HG02759 (cell line): ENCODE measurements around the gene TRIOBP.
A peak's percentile ranks its signal among the peaks of the same experiment; 100 is the strongest.

Source experiments
- ATAC-seq: cut with Tn5 transposase; IDR thresholded peaks from one replicate; pipeline ENCODE4 v1.9.1; 2021; ENCODE audit warnings: mild to moderate bottlenecking, moderate library complexity; ENCODE audit not compliant: unreplicated experiment

The TRIOBP gene

DNA sequence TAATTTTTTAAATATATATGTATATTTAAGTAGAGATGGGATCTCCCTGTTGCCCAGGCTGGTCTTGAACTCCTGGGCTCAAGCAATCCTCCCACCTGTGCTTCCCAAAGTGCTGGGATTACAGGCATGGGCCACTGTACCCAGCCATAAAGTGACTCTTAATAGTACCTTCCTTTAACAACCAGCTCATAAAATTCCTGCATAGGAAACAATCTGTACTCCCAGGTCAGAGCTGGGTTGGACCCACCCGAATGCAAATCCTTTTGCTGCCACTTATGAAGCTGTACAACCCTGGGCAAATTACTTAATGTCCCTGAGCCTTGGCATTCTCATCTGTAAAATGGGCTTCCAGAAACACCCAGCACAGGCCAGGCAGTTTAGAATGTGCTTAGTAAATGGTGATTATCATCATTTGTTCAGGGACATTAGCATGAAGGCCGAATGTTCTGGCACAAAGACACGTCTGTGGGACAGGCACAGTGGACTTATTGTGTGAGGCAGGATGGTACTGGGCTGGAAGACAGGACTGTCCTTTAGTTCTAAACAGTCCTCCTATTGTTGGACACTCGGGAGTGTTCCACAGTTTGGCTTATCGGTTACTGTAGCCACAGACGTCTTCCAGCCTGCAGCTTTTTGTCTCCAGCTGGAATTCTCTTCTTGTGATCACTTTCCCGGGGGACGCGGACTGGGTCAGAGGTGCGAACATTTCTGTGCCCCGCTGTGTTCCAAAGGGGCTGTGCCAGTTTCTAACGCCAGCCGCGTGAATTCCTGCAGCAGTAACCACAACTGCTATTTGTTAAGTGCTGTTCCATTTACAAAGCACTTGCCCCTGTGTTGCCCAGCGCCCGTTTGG is 32.4 kb upstream of the TRIOBP start:
- ATAC-seq = no peak

DNA sequence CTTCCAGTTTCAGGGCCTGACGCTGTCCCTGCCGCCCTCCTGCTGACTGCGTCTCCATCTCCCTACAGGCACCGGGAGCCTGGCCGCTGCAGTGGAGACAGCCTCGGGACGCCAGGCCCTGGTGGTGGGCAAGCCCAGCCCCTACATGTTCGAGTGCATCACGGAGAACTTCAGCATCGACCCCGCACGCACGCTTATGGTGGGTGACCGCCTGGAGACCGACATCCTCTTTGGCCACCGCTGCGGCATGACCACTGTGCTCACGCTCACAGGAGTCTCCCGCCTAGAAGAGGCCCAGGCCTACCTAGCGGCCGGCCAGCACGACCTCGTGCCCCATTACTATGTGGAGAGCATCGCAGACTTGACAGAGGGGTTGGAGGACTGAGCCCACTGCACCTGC is 31.4 kb upstream of the TRIOBP start:
- ATAC-seq = no peak

DNA sequence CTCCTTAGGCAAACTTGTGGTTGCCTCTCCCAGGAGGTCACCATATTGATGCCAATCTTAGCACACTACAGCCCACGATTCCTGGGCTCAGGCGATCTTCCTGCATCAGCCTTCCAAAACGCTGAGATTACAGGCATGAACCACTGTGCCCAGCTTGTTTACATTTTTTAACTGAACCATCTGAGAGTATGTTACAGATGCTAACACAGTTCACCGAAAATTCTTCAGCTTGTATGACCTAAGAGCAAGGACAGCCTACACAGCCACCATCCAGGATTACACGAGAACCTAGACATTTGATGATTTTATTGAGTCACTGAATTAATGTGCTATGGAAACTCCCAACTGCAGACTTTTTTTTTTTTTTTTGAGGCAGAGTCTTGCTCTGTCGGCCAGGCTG is 27.3 kb upstream of the TRIOBP start:
- no peak for ATAC-seq

DNA sequence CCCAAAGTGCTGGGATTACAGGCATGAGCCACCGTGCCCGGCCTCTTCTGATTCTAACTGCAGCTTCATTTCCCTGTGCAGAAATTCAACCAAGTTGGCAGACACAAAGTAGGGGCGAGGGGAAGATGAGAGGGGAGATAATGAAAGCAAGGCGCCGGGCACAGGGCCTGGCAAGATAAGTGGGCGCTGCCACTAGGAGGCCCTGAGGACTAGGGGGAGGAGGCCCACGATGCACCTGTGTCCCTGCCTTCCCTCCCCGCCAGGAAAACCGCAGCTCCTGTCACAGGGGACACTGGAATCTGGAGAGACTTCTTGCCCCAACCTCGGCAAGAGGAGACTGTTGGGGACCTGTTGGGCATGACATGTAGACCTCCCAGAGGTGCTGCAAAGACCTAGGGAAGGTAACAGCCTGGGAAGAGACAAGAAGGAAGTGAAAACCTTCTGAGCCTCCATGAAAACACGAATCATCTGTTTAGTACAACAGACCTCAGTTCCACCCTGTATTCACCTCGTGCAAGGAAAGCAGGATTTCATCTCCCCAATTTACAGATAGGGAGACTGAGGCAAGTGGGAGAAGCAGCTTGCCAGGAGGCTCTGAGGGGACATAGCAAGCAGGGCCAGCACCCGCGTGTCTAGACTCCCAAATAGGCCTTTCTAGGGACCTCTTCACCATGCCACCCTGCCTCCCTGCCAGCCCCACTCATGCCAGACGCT is 24.5 kb upstream of the TRIOBP start:
- ATAC-seq = no peak

DNA sequence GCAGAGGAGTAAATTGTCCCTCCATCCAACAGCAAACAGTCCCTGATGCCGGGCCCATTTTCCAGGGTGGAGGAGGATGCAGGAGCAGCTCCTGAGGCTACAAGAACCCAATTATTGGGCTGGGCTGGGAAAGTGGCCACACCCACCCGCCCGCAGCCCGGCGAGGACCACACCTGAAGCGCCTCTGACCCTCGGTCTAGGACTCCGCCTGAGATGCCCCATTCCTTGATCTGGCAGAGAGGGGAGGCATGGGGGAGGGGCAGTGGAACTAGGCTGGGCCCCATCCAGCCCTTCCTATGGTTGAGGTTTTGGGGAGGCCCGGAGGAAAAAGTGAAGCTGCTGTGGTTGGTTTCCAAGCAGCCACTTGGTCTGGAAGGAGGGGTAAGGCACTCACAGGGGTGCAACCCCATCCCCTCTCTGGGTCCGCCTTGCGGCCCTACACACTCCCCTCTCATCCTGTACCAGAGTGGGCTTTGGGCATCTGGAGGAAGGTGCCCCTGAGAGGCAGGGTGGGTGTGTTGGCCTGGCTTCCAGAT is 23.9 kb upstream of the TRIOBP start:
- no peak for ATAC-seq

DNA sequence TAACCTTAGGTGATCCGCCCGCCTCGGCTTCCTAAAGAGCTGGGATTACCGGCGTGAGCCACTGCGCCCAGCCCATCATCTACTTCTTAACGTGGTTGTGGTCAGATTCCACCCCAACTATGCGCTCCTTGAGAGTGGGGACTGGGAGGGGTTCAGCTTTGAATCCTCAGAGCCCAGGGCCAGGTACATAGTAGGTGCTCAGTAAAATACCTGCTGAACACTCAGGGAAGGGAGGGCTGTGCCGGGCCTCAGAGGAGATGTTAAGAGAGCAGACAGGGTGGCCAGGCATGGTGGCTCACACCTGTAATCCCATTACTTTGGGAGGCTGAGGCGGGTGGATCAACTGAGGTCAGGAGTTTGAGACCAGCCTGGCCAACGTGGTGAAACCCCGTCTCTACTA is 22.6 kb upstream of the TRIOBP start:
- no peak for ATAC-seq

DNA sequence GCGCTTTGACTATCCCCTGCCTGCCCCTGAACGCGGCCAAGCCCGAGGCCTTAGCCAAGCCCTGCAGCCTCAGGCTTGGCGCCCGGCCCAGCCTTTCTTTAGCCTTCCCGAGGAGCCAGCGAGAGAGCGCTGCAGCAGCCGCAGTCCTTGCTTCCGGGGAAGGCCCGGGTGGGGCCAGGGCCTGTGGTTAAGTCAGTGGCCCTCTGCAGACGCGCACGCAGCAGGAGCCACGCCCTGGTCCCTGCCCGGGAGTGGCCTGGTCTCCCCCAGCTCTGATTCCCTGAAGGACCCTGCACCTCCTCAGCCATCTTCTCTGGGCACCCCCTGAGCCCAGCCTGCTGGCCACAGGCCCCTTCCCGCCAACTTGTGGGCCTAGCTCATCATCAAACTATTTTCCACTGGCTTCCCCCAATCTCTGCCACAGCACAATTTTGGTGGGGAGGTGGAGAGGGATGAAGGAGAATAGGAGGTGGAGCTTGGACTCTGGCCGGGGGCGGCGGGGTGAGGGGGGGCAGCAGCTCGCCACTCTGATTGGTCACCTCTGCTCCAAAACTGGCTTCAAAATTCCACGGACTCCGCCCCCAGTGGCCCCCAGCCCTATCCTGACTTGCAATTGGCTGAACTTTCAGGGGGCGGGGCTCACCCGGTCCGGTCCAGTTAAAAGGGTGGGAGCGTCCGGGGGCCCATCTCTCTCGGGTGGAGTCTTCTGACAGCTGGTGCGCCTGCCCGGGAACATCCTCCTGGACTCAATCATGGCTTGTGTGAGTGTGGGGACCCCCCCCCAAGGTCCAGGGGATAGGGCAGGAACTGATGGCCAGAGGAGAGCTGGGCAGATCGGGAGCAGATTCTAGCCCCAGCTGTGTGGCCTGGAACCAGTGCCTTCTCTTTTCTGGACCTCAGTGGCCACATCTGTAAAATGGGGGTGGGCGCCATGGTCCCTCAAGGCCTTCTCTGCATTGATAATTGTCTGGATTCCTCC is 21.6 kb upstream of the TRIOBP start, which contains the start of gene LGALS1:
Gene LGALS1 (plus strand): TSS at position 686 of the 979 bp plus-strand sequence. CDS start 67 bp downstream, at position 753.
- ATAC-seq = peak; percentile 48

DNA sequence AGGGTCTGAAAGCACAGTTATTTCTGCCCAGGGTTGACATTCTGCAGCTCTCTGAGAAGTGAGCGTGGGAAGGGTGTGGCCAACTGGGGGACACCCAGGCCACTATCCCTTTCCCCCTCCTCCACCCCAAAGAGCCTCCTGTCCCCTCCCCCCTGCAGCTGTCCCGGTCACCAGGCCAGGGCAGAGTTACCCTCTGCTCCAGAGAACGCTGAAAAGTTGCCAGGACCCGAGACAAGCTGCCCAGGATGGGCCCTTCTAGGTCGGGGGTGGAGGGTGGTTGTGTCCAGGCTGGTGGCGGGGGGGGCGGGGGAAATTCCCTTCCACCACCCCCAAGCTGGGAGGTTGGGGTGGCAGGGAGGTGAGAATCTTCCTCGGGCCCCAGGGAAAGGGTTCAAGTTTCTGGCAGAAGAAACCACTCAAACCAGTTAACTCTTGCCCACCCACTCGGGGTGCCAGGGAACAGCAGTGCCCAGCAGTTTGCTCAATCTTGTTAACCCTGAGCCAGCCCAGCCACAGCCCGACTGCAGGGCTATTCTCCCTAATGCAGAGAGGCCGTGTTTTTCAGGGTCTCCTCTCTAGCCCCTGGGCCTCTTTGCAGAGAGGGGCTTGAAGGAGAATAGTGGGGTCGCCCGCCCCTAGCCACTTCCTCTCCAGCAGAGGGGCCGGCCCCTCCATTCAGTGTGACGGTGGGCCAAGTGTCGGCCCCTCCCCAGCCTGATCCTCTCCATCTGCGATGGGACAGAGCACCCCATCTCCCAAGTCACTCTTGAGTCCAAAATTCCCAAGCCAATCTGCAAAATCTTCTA is 20.7 kb upstream of the TRIOBP start:
- ATAC-seq = no peak

DNA sequence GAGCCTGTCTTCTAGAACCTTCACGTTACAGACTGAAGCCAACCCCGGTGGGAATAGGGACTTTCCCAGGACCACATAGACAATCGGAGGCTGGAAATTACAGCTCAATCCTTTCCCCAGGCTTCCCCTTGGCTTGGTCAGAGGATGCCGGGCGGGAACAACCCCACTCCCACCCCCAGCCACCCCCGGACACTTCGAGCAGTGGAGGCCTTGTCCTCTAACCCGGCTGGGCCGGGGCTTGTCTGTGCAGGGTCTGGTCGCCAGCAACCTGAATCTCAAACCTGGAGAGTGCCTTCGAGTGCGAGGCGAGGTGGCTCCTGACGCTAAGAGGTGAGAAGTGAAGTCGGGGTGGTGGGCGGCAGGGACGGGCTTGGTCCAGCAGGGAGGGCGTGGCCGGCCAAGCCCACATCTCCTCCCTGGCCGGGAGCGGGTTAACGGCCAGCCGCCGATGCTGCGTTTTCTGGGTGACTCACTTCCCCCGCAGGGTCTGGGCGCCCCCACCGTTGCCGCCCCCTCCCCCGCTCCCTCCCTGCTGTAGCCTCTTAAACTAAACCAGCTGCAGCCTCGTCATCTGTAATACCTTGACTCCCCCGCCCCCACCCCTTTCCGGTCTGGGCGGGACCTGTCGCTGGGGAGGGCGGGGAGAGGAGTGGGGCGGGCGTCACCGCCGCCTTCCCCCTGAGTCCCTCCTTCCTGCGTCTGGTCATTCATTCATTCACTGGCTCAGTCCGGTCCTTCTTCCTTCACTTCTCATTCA is 19.9 kb upstream of the TRIOBP start:
- ATAC-seq = peak; percentile 60

DNA sequence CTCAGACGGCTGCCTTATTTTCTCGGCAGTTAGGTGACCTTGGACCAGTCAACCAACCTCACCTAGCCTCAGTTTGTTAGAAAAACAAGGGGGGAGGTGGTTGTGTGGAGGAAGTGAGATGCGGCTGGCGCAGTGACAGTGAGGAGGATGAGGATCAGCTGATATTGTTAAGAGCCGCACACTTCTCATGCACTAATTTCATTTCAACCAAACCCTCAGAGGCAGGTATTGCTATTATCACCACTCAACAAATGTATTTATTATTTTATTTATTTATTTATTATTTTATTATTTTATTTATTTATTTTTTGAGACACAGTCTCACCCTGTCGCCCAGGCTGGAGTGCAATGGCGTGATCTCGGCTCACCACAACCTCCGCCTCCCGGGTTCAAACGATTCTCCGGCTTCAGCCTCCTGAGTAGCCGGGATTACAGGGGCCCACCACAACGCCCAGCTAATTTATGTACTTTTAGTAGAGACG is 19.3 kb upstream of the TRIOBP start:
- ATAC-seq = peak; percentile 3

DNA sequence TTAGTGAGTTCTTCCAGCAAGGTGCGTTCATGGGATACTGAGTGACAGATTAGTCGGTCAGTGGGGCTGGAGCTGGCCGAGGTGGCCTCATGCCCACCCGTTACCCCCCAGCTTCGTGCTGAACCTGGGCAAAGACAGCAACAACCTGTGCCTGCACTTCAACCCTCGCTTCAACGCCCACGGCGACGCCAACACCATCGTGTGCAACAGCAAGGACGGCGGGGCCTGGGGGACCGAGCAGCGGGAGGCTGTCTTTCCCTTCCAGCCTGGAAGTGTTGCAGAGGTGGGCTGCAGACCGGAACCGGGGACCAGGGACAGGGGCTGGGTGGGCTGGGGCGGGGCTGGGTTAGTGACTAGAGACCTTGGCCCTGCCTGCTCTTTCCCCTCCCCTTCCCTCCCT is 18.5 kb upstream of the TRIOBP start:
- no peak for ATAC-seq

DNA sequence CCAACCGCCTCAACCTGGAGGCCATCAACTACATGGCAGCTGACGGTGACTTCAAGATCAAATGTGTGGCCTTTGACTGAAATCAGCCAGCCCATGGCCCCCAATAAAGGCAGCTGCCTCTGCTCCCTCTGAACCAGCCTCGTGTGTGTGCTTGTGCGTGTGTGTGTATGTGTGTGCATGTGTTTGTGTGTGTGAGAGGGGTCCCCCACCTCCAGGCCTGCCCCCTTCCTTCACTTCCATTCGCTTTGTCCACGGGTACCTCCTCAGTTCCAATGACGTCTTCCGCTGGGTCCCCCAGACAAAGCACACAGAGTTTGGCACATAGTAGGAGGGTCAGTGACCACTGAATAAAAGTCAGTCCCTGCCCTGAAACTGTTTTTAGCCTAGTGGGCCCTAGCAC is 17.2 kb upstream of the TRIOBP start:
- ATAC-seq = no peak

DNA sequence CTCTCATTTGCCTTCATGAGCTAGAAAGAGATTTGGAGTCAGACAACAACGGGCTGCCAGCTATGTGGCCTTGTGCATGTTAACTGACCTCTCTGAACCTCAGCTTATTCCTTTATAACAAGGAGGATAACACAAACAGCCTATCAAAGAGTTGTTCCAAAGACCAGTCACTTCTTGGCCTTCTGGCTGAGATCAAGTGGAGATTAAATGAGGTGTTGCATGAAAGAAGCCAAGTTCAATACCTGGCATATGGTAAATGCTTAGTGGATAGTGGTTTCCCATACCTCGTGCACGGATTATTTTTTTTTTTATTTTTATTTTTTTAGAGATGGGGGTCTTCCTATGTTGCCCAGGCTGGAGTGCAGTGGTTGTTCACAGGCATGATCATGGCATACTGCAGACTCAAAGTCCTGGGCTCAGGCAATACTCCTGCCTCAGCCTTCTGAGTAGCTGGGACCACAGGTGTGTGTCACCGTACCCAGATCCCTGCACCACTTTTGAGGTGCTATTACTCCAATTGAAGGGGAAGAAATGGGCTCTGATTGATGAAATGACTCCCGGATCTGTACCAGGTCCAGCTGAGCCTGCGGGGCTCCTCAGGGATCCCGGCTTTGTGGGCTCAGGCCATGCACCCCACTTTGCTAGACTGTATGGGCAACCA is 16.5 kb upstream of the TRIOBP start:
- no peak for ATAC-seq

DNA sequence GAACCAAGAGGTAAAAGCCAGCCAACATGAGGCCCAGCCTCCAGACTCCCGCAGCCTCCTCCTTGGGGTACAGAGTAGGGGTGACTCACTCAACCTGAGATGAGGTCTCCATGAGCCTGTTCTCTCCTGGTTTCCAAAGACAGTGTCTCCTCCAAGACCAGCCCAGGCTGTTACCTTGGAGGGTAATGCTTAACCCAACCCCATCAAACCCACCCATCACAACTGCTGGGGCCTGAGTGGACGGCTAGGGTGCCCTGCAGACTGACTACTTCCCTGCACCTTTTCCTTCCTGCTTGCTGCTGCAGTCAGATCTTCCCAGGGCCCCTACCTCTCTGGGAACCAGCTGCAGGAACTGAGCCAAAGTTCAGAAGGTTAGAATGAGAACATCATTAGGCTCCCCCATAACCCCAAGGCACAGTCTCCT is 15.8 kb upstream of the TRIOBP start:
- ATAC-seq = no peak

DNA sequence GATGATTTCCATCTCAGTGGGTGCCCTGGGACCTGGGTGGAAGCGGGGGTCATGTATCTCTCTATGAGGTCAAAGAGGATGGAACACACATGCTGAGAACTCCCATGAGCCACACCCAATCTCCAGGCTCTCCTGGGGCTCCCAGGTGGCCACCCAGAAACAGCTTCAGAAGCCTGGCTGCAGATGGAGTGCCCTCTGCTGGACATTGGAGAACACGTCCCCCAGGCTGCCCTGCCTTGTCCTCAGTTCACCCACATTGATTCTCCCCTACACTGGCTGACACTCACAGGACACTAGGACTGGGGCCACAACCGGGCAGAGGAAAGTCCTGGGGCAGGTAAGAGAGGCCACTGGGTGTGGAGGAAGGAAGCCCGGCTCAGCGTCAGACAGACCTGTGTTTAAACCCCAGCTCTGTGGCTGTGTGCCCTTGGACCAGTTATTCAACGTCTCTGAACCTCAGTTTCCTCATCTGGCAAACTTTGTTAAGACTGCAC is 15.2 kb upstream of the TRIOBP start:
- no peak for ATAC-seq

DNA sequence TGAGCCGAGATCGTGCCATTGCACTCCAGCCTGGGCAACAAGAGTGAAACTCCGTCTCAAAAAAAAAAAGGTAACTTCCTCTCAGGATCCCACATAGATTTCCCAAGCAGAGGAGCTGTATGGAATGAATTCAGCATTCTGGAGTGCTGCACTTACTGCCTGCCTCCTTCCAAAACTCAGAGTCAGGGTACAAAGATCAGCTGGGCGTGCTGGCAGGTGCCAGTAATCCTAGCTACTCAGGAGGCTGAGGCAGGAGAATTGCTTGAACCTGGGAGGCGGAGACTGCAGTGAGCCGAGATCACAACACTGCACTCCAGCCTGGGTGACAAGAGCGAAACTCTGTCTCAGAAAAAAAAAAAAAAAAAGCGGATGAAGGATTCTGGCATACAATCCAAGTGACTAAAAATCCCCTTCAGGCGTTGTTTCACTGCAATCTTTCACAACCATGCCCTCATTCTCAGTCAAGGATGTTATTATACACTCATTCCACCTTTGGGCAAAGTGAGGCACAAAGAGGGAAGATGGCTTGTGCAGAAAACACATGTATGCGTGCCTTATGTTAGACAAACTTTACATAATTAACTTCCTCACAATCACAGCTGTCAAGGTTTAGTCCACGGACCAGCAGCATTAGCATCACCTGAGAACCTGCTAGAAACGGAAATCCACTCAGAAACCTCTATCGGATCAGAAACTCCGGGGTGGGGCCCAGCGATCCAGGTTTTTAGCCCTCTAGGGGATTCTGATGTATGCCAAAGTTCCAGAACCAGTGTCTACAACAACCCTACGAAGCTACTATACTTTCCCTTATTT is 11.8 kb upstream of the TRIOBP start:
- no peak for ATAC-seq
